ENCODE measurements around the gene SPATA24. TPM values are rescaled to one million over a fixed set of nuclear protein-coding genes. Genes with fewer than 3 reads are reported as not detected.
"Not testable (repeated sequence)": the region's sequence is repeated elsewhere in the genome, so short reads cannot be mapped to it uniquely, and the experiment has no call there.

Gene SPATA24, protein sequence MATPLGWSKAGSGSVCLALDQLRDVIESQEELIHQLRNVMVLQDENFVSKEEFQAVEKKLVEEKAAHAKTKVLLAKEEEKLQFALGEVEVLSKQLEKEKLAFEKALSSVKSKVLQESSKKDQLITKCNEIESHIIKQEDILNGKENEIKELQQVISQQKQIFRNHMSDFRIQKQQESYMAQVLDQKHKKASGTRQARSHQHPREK
- 2.0 TPM for total RNA-seq
- long read RNA-seq, result 0 reads

DNA sequence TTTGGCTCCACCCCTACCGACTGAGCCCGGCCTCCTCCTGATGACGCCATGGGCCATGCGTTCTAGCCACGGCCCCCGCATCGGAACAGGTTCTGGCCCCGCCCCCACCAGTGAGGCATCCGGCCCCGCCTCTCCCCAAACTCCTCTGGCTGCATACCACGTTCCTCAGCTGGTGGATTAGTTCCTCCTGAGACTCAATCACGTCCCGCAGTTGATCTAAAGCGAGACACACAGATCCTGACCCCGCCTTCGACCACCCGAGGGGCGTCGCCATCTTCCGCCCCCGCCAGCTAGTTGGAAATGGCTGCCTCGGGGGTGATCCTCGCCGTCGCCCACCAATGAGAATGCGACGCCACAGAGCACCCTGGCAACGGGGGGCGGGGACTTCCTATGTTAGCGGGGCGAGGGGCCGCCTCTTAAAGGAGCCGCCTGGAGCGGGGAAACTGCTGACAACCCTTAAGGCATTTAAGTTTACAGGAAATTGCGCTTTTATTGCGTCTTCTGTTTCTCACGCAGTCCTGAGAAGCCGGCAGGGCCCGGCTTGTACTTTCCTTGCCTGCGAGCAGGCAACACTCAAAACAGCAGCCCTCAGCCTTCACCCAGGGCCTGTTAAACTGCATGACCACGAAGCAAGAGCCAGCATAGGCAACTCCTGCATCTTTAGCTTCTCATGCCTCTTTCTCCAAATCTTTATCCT is at the start of gene SPATA24:
SPATA24 (minus strand) TSS at position 303 of the 697 bp plus-strand sequence; CDS start at position 274, 29 bp downstream.
- DNase-seq (ENCODE audit: low spot score), result peak; percentile 98

DNA sequence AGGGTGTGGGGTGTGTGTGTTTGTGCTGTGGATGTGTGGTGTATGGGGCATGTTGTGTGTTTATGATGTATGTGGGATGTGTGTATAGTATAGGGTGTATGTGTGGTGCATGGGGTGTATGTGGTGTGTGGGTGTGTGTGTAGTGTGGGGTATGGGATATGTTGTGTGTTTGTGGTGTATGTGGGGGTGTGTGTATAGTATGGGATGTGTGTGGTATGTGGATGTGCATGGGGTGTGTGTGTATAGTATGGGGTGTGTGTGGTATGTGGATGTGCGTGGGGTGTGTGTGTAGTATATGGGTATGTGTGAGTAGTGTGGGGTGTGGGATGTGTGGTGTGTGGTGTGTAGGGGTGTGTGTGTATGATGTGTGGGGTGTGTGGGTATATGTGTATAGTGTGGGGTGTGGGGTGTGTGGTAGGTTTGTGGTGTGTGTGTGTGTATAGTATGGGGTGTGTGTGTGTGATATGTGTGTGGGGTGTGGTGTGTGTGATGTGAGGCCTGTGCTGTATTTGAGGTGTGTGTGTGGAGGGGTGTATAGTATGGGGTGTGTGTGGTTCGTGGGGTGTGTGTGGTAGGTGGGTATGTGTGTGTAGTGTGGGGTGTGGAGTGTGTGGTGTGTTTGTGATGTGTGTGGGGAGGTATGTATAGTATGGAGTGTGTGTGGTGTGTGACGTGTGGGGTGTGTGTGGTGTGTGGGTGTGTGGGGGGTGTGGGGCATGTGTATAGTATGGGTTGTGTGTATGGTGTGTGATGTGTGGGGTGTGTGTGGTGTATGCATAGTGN is 48.2 kb upstream of the SPATA24 start:
- no peak for DNase-seq (ENCODE audit: low spot score)

DNA sequence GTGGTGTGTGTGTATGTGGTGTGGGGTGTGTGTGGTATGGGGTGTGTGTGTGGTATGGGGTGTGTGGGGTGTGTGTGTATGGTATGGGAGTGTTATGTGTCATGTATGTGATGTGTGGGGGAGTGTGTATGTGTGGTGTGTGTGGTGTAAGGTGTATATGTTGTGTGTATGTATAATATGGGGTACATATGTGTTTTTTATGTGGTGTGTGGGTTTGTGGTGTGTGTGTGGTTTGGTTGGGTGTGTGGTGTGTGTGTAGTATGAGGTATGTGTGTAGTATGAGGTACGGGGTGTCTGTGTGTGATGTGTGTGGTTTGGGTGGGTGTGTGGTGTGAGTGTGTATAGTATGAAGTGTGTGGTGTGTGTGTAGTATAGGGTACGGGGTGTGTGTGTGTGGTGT is 47.3 kb upstream of the SPATA24 start:
- DNase-seq (ENCODE audit: low spot score), result no peak

DNA sequence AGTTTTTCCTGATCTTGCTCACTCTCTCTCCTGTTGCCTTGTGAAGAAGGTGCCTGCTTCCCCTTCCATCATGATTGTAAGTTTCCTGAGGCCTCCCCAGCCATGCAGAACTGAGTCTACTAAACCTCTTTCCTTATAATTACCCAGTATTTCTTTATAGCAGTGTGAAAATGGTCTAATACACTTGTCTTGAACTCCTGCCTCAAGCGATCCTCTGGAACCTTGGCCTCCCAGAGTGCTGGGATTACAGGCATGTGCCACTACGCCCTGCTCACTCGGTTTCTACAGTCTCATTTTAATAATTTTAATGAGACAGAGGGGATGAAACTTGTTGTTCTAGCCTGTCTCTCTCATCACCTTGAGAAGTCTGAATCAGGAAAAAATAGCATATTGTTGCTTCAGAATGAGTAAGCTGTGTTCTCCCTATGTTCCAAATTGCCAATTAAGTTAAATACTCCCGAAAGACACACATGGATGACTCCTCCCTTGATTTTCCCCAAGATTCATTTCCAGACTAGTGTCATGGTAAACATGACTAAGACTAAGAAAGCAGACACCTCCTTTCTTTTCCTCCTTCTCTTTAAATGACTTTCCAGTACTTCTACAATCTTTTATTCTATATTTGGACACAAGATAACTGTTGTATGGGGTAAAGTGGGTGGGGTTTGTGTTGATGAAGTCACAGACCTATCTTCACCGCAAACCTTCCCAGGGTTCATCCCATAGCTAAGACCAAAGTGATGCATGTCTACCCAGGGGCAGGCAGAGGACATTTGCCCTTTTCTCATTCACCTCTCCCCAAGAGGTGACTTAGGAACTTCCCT is 43.3 kb upstream of the SPATA24 start:
- DNase-seq (ENCODE audit: low spot score), result no peak

DNA sequence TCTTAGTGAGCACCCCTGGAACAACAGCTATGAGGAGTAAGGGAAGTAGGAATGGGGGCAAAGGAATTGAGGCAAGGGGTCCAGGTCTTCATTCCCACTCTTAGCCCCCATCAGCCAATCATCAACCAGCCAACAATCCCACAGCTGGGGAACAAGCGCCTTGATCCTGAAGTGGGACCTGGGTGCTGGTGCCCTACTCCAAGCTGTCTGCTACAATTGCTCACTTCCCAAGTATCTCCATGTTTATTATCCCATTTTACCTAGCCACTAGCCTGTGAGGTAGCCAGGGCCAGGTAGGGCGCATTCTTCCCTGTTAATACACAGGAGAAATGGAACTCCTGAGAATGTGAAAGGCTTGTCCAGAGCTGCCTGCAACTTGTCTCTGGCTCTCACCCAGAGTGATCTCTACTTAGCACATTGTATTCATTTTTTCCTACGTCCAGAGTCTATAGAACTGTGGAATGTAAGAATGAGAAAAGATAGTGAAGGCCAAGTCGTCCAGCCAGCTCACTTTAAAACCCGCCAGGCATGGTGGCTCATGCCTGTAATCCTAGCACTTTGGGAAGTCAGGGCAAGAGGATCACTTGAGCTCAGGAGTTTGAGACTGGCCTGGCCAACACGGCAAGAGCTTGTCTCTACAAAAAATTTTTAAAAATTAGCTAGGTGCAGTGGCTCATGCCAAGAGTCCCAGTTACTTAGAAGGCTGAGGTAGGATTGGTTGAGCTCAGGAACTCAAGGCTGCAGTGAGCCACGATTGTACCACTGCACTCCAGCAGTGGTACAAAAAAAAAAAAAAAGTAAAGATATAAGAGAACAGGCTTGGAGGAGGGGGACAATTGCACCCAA is 41.7 kb upstream of the SPATA24 start:
- no peak for DNase-seq (ENCODE audit: low spot score)

DNA sequence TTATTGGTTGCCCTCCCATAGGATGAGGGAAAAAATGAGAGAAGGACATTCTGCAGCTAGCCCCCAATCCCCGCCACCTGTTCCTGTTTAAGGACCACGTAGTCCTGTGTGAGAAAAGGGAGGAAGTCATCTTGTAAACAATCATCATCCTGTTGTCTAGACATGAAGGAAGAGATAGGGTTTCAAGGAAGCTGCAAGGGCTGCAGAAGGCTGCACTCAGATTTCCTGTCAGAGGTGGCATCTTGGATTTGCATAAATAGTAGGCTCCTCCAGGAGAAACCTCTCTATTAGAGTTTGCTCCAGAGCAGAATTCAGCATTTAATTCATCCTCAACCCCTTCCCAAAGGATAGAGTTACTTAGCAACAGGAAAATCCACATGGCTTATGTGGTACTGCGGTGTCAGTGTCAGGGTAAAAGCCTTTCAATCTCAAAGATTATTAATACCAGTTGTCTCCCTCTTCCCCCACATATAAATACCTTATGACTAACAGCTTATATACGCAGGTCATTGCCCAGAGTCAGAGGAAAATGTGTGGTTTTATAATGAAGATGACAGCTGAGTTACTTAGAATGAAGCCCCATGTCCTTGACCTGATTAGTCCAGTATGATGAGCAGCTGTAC is 40.1 kb upstream of the SPATA24 start:
- peak; percentile 39 for DNase-seq (ENCODE audit: low spot score)

DNA sequence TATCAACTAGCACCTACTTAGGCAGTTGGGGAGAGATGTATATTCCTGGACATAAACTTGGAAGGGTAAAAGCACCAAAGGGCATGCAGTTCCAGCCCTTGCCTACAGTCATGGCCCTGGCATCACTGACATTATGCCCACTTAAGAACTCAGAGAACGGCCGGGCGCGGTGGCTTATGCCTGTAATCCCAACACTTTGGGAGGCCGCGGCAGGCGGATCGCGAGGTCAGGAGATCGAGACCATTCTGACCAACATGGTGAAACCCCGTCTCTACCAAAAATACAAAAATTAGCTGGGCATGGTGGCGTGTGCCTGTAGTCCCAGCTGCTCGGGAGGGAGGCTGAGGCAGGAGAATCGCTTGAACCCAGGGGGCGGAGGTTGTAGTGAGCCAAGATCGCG is 36.5 kb upstream of the SPATA24 start:
- DNase-seq (ENCODE audit: low spot score), result not testable (repeated sequence)

DNA sequence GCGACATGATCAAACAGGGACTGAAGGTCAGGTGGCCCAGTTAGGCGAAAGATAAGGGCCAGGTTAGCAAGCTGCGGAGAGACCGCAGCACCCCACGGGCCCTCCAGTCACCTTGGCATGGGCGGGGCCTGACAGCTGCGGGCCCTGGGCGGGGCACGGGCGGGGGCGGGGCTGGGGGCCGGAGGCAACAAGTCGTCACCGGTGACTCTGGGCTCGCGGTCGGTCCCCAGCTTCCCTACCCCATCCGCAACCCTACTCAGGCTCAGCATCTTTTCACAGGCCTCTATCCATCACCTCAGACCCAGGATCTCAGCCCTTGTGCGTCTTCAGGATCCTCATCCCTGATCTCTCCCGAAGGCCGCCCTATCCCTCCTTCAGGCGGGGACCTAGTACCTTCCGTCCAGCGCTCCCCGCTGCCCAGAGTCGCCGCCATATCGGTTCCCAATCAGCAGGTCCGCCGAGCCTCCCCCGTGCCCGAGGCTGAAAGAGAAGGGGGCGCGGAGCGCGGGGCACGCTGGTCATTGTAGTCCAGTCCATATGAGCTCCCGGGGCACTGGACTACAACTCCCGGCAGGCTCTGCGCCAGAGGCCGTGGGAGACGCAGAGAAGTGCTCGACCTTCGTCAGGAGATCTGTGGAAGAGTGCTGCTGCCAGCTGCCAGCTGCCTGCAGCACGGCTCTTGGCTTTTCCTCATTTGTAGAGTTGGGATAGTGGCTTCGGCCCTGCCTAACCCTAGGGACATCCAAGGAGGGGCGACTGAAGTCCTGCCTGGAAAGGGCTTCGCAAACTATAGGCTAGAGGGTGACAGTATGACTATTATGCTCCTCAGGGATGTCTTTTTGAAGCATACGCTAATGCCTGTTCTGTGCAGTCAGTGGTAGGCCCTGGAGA is 35.4 kb upstream of the SPATA24 start, which contains the start of gene DNAJC18:
DNAJC18 (minus strand) TSS at position 513 of the 891 bp plus-strand sequence; CDS start at position 433, 80 bp downstream.
- DNase-seq (ENCODE audit: low spot score), result peak; percentile 97

DNA sequence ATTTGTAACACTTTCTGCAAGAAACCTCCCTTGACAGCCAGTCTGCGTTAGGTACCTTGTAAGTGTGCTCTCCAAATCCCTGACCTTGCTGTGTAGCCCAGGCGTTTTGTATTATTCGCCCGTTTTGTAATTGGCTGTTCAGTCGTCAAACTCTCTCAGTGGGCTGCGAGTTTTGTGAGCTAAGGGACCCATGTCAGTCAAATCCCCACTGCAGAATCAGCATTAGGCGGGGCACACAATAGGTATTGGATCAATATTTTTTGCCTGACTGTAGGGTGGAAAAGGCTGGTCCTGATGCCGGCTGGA is 34.8 kb upstream of the SPATA24 start:
- no peak for DNase-seq (ENCODE audit: low spot score)

DNA sequence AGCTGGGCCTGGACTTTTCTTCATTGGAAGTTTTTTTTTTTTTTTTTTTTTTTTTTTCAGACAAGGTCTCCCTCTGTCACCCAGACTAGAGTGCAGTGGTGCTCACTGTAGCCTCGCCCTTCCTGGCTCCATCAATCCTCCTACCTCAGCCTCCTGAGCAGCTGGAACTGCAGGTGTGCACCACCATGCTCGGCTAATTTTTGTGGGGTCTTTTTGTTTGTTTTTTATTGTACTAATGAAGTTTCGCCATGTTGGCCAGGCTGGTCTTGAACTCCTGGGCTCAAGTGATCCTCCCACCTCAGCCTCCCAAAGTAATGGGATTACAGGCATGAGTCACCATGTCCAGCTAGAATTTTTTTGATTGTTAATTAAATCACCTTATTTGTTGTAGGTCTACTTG is 31.8 kb upstream of the SPATA24 start:
- no peak for DNase-seq (ENCODE audit: low spot score)

DNA sequence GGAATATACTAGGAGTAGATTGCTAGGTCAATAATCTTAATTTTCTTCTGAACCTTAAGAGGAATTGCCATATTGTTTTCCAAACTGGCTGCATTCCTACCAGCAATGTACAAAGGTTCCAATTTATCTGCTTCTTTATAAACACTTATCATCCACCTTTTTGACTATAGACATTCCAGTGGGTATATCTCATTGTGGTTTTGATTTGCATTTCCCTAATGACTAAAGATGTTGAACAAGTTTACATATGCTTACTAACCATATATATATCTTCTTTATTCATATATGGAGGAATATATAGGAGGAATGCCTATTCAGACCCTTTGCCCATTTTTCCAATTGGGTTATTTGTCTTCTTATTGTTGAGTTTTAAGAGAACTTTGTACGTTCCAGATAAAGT is 27.8 kb upstream of the SPATA24 start:
- DNase-seq (ENCODE audit: low spot score), result no peak

DNA sequence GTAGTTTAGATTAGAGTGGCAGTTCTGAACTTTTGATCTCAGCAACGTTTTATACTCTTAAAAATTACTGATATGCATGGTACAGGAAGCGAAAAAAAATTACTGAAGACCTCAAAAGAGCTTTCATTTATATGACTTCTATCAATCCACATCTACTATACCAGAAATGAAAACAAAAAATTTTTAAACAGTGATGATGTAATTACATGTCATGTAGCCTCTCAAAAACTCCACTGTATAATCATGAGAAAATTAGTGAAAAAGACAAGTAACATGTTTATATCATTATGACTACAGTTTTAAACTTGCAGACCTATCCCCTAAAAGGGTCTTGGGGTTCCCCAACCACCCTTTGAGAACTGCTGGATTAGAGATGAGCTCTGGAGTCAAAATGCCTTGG is 26.1 kb upstream of the SPATA24 start:
- DNase-seq (ENCODE audit: low spot score), result no peak

DNA sequence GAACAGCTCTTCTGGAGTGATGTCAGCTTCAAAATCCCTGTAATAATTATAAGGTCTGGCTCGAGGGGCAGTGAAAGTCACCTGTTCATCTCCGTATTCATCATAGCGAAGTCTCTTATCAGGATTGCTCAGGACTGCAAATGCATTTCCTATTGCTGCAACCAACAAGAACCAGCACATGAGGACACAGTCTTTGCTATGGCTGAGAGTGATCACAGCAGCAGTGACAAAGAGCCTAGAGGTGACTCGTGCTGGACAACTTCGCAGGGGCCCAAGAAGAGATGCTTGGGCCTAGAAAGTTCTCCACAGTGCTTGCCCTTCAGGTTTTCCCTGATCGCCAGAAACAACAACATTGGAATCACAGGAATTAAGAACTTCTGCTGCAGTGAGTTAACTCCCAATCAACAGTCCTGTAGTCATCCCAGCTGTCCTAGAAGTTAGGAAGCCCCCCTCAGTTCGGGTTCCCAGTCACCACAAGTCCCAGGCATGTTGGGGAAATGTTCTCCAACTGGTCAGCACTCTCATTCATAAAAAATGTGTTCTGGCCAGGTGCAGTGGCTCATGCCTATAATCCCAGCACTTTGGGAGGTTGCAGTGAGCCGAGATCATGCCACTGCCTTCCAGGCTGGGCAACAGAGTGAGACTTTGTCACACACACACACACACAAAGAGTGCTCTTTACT is 22.5 kb upstream of the SPATA24 start:
- no peak for DNase-seq (ENCODE audit: low spot score)

DNA sequence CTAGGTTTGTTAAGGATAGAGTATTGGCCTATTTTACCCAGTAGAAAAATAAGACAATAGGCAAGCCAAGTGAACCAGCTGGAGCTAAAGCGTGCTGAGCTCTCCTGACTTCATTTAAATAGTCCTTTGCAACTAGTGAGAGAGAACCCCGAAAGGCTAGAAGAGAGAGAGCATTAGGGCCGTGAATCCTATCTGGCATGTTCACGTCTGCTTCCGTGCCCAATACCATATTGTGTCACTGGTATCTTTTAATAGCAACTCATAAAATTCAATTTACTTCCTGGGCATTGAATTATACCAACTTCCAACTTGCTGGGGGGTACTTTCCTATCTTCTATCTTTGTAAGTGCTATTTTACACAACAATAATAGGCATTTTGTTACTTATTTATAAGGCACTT is 21.6 kb upstream of the SPATA24 start:
- DNase-seq (ENCODE audit: low spot score), result no peak

DNA sequence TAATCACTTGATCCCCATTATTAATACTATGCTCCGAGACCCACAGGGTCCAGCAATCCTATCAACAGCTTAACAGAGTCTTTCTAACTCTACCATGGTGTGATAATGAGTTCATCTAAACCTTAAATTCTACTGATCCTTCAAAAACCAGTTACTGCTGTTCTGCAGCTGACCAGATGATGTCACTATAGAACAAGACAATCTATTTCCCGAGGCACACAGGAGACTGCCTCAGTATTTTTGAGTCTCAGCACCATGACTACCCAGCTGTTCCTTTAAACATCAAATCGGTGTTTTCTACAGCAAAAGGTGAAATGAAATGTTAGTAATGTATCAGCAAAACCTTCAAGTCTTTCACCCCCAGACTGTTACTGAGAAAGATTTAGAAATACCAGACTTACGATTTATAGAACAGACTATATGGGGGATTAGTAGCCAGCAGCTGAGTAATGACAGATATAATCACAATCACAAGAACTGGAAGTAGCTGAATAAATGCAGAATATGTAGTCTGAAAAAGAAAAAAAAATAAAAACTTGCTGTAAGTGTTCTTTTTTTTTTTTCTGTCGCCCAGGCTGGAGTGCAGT is 18.5 kb upstream of the SPATA24 start:
- DNase-seq (ENCODE audit: low spot score), result no peak

DNA sequence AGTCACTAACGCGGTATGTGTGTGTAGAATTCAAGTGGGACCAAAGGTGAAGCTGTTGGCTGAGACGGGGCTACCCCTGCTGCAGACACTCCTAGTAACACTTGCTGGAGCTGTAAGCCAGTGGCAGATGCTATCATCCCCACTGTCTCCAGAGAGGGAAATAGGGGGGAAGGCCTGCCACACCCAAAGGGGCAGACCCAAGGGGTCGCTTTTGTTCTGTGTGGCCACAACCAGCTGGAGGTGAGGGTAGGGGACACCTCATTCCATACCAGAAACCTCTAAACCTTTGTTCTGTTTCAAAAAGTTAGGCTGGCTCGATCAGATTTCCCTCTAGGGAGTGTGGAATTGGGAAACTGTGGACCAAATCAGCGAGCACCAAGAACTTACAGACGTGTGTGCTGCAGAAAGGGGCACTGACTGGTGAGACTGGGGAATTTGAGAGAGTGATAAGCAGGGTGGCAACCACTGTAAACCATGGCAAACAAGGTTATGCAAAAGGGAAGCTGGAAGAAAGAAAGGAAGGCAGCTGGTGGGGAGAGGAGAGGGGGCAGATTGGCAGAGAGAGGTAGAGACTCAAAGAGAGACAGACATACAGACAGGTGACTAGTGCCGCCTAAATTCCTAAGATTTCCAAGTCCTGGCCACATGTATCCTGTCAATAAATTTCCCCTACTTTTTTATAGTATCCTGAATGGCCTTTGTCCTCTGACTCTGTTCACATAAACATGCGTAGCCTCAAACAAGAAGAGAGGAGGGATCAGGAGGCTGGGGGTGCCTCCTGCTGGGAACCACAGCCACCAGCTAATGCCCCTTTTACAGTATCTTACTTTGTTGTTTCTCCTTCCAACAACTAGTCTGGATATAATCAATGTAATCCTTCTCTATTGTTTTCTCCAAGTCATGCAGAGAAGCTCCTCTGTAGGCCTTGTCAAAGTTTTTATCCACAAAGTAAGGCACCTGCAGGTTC is 15.6 kb upstream of the SPATA24 start:
- no peak for DNase-seq (ENCODE audit: low spot score)

DNA sequence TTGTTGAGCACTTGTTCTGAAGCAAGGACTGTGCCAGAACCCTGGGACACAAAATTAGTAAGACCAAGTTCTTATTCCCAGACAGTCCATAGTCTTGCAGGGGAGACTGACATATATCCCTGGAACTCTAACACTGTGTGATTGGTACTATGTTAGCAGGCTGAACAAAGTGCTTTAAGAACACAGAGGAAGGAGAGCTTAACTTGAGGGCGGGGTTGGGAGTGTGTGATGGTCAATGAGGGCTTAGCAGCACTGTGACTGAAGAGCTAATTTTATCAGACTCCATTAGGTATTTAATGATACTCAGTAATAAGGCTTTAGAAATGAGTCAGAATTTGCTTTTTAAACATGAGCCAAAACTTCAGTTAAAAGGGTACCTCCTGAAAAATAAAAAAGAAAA is 14.9 kb upstream of the SPATA24 start:
- DNase-seq (ENCODE audit: low spot score), result no peak
